ENCODE data around the gene FAM83B.

FAM83B gene

DNA sequence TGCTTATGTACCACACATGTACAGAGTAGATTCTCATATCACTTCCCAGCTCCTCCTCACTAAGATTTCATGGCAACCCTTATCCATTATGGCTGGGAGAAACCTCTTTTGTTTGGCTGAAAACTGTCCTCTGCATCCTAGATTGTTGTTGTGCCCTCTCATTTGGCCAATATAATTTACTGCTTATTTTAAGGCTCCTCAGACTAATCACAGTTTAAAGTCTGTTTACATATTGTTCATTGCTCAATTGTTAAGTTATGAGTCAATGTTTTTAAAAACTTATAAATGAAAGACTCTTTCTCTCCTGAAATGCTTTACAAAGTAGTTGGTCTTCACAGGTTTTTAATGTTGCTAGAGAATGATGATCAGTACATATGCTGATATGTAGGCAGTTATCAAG lies 57.3 kb downstream of the FAM83B start:
- TF ChIP-seq, protein P1, sequence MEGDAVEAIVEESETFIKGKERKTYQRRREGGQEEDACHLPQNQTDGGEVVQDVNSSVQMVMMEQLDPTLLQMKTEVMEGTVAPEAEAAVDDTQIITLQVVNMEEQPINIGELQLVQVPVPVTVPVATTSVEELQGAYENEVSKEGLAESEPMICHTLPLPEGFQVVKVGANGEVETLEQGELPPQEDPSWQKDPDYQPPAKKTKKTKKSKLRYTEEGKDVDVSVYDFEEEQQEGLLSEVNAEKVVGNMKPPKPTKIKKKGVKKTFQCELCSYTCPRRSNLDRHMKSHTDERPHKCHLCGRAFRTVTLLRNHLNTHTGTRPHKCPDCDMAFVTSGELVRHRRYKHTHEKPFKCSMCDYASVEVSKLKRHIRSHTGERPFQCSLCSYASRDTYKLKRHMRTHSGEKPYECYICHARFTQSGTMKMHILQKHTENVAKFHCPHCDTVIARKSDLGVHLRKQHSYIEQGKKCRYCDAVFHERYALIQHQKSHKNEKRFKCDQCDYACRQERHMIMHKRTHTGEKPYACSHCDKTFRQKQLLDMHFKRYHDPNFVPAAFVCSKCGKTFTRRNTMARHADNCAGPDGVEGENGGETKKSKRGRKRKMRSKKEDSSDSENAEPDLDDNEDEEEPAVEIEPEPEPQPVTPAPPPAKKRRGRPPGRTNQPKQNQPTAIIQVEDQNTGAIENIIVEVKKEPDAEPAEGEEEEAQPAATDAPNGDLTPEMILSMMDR (conservative IDR thresholded peaks at IDR 0.05; ENCODE audit: control insufficient read depth, insufficient read depth, low read depth, low read length): no peak
- no peak for DNase-seq (ENCODE audit: low read depth)
- H3K4me3 ChIP-seq (ENCODE audit: control insufficient read depth, low read depth, low read length): no peak overlapping the region

DNA sequence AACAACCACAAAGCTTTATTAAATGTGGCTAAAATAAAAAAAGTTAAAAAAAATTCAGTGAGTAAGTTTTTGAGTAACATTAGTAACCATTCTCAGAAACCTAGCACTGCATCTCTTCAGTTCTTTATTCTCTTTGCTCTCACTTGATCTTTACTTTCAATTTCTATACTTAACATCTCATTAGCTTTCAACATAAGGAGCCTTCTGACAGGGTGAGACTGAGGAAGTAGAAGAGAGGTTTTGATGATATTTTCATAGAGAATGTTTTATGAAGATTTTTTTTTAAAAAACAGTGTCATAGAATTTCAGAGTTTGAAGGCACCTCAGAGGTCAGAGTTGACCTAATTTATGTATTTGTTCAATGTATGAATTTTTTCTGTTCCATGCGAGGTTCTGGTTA lies 60.8 kb downstream of the FAM83B start:
- TF ChIP-seq, protein P1 (conservative IDR thresholded peaks at IDR 0.05; ENCODE audit: control insufficient read depth, insufficient read depth, low read depth, low read length): no peak
- no peak for DNase-seq (ENCODE audit: low read depth)

DNA sequence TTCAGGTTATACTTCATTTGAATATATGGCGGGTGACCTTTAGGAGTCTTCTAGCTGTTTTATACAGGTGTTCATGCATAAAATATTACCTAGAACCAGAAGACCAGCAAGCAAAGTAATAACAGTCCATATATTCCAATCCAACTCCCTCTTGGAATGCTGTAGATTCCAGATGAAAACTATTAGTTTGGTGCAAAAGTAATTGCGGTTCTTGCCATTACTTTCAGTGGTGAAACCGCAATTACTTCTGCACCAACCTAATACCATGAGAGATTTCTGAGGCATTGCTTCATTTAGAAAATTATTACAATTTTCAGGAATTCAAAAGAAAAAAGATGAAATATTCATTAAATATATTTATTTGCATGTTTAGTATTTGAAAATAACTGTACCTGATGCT lies 62.6 kb downstream of the FAM83B start:
- TF ChIP-seq, protein P1 (conservative IDR thresholded peaks at IDR 0.05; ENCODE audit: control insufficient read depth, insufficient read depth, low read depth, low read length): no peak
- H3K4me3 ChIP-seq (ENCODE audit: control insufficient read depth, low read depth, low read length): no peak overlapping the region
- no peak for DNase-seq (ENCODE audit: low read depth)

More for the DNA sequence above, 60.8 kb downstream of the FAM83B start:
- no peak overlapping the region for H3K4me3 ChIP-seq (ENCODE audit: control insufficient read depth, low read depth, low read length)

DNA sequence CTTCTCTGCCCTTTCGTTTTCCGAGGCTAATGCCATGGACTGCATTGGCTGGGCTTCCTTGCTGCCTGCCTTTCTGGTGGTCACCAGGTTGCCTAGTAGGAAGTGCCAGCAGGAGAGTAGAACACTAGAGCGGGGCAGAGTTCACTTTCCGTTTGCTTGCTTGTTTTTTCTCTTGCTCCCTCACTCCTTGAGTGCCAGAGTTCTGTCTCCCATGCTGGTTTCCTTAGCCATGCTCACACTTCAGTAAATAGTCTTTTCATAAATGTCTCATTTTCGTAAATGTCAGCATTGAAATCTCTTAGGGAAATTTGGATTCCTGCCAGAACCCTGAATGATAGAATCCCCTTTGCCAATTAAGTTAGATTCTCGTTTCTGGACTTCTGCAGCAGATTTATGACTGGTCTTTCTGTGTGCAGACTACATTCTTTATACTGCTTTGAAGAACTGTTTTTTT lies 63.9 kb downstream of the FAM83B start:
- no peak for DNase-seq (ENCODE audit: low read depth)
- TF ChIP-seq, protein P1 (conservative IDR thresholded peaks at IDR 0.05; ENCODE audit: control insufficient read depth, insufficient read depth, low read depth, low read length): no peak
- H3K4me3 ChIP-seq (ENCODE audit: control insufficient read depth, low read depth, low read length): no peak overlapping the region

DNA sequence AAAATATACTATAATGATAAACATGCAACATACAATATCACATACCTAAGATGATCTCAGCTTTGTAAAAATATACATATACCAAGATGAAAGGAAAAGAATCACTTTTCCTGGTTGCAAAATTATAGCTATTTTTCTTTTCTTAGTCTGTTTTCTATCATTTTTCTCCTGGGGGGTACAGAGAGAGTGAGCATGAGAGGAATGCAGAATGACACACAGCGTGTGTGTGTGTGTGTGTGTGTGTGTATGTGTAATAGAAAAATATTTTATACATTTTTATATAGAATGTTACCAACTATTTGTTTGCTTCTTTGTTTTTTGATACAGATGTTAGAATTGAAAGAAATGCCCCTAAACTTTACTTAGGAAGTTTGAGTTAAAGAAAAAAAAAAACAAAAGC lies 64.3 kb downstream of the FAM83B start:
- TF ChIP-seq, protein P1 (conservative IDR thresholded peaks at IDR 0.05; ENCODE audit: control insufficient read depth, insufficient read depth, low read depth, low read length): no peak
- DNase-seq (ENCODE audit: low read depth): no peak
- H3K4me3 ChIP-seq (ENCODE audit: control insufficient read depth, low read depth, low read length): no peak overlapping the region

DNA sequence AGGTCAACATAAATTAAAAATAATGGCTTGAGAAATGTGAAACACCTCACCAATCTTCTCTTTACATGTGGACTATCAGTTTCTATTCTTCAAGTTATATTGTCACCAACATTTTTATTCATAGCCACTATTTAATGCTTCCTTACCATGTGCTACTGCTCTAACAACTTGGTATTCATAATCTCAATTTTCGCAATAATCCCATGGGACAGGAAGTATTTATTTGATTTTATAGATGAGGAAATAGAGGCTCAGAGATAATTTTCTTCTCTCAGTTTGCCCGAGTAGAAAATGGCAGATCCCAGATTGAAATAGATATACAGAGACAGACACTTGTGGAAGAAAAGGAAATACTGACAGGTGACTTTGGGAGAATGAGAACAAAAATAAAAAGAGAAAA lies 66.6 kb downstream of the FAM83B start:
- TF ChIP-seq, protein P1 (conservative IDR thresholded peaks at IDR 0.05; ENCODE audit: control insufficient read depth, insufficient read depth, low read depth, low read length): no peak

DNA sequence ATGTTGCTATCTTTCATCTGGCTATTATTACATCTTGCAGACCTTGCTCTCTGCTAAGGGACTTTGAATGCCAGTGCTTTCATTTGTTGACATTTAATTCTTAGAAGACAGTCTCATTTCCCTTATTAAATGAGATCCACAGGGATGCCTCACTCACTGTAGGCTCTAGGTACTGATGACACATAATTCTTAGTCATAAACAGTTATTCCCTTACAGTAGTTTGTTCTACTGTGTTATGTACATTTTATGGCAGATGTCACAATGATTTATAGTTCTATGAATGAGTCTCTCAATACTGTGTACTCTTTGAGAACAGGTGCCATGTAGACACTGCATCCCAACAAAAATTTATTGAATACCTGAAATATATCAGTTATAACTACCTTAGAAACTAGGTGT lies 70.3 kb downstream of the FAM83B start:
- TF ChIP-seq, protein P1 (conservative IDR thresholded peaks at IDR 0.05; ENCODE audit: control insufficient read depth, insufficient read depth, low read depth, low read length): no peak
- no peak overlapping the region for H3K4me3 ChIP-seq (ENCODE audit: control insufficient read depth, low read depth, low read length)
- DNase-seq (ENCODE audit: low read depth): peak; percentile 40

More for the DNA sequence above, 66.6 kb downstream of the FAM83B start:
- H3K4me3 ChIP-seq (ENCODE audit: control insufficient read depth, low read depth, low read length): no peak overlapping the region
- no peak for DNase-seq (ENCODE audit: low read depth)
